Bronchial epithelial cell (primary cell): ENCODE data around the gene SLC39A11. TPM values are rescaled to one million over a fixed set of nuclear protein-coding genes. Genes with fewer than 3 reads are reported as not detected.

Experiments used
- DNase-seq: peaks from one replicate; pipeline ENCODE4 v3.0.0-alpha.2; 2010; ENCODE audit warnings: low read depth
- FAIRE-seq: peaks from 2 replicates; lab custom pipeline; 2011; peaks lifted over from hg19 to GRCh38; lab: Jason Lieb, UNC
- H3K27me3 ChIP-seq: 2 replicates; pipeline ENCODE4 v1.5.1; 2011; ENCODE audit warnings: low read length; ENCODE audit not compliant: control insufficient read depth, insufficient read depth
- H3K36me3 ChIP-seq: 2 replicates; pipeline ENCODE4 v1.5.1; 2011; ENCODE audit warnings: low read length; ENCODE audit not compliant: control insufficient read depth, insufficient read depth
- H3K4me3 ChIP-seq: 2 replicates; pipeline ENCODE4 v1.5.1; 2011; ENCODE audit warnings: mild to moderate bottlenecking, low read depth, low read length, control low read depth
- total RNA-seq: library from RNA; depleted of rRNA; stranded (reverse); fragments of >200 nt; gene quantifications from 2 replicates; pipeline ENCODE4 v1.2.1, GENCODE V29; 2014
- TF ChIP-seq, protein P1 (sequence below): IDR thresholded peaks from 2 replicates; pipeline ENCODE4 v1.5.1; 2011; ENCODE audit warnings: mild to moderate bottlenecking, moderate library complexity, low read length, control low read depth, inconsistent platforms; ENCODE audit not compliant: insufficient read depth, severe bottlenecking

The SLC39A11 gene
- total RNA-seq, 1 donor from 2014 or later, result 23.4 TPM

DNA sequence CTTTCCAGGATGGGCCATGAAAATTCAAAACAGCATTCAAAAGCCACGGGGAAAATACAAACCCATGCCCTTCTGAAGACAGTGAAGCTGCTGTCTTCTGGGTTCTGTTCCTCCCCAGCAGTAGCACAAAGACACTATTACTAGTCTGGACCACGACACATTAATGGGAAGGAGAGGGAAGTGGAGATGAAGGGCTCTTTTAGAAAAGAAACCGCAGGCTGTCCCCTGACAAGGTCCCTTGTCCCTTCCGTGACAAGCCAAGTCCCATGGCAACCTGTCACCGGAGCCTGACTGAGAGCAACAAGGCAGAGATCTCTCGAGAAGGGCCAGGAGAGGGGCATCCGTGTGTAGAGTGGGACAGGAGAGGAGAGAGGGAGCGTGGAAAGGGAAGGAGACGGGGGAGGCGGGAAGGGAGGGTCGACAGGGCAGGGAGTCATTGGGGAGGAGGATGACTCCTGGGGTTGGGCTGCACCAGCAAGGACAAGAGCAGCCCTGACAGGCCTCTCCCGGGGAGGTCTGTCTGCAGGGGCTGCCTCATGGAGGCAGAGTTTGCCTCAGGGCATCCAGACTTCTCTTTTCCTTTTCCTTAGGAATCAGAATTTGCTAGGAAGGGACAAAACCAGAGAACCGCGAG lies 436.2 kb downstream of the SLC39A11 start:
- no peaks in the 10 kb centered on the region for H3K27me3 ChIP-seq
- DNase-seq (no peak), FAIRE-seq (no peak)
- no peak overlapping the region for H3K4me3 ChIP-seq
- H3K36me3 ChIP-seq, result no peaks in the 10 kb centered on the region
- TF ChIP-seq, protein P1, sequence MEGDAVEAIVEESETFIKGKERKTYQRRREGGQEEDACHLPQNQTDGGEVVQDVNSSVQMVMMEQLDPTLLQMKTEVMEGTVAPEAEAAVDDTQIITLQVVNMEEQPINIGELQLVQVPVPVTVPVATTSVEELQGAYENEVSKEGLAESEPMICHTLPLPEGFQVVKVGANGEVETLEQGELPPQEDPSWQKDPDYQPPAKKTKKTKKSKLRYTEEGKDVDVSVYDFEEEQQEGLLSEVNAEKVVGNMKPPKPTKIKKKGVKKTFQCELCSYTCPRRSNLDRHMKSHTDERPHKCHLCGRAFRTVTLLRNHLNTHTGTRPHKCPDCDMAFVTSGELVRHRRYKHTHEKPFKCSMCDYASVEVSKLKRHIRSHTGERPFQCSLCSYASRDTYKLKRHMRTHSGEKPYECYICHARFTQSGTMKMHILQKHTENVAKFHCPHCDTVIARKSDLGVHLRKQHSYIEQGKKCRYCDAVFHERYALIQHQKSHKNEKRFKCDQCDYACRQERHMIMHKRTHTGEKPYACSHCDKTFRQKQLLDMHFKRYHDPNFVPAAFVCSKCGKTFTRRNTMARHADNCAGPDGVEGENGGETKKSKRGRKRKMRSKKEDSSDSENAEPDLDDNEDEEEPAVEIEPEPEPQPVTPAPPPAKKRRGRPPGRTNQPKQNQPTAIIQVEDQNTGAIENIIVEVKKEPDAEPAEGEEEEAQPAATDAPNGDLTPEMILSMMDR, result no peak

DNA sequence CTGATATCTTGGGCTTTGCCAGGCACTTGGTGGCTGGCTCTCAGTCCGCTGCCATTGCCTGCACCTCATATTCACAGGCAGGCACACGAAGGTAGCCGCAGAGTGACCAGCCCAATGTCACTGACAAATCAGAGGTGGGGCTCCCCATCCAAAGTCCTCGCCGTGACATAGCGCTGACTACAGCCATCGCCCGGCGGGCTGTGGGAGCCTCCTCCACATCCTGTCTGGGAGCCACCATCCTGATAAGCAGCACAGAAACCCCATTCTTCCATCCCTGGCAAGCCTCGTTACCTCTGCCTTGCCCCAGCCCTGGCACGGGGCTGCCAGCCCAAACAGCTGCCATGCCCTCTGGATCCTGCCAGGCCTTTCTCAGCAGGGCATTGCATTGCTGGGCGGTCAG lies 437.8 kb downstream of the SLC39A11 start:
- H3K27me3 ChIP-seq, result no peaks in the 10 kb centered on the region
- FAIRE-seq, result no peak
- DNase-seq, result no peak

DNA sequence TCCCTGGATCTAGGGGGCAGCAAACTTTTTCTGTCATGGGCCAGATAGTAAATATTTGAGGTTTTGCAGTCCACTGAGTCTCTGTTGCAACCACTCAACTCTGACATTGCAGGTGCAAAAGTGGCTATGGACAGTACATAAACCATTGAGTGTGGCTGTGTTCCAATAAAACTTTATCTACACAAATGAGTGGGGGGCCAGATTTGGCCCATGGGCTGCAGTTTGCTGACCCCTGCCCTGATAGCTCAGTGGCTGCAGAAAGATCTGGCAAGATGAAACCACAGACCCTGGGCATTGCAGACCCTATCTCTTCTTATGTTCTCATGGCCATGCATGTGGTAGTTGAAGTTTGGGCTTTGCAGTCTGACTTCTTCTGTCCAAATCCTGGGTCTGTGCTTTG lies 440.5 kb downstream of the SLC39A11 start:
- H3K36me3 ChIP-seq, result no peaks in the 10 kb centered on the region
- no peak for FAIRE-seq
- no peaks in the 10 kb centered on the region for H3K27me3 ChIP-seq
- H3K4me3 ChIP-seq, result no peak overlapping the region
- DNase-seq, result no peak
- TF ChIP-seq, protein P1, result no peak

More for the DNA sequence above, 437.8 kb downstream of the SLC39A11 start:
- TF ChIP-seq, protein P1, result no peak
- H3K36me3 ChIP-seq, result no peaks in the 10 kb centered on the region
- no peak overlapping the region for H3K4me3 ChIP-seq

DNA sequence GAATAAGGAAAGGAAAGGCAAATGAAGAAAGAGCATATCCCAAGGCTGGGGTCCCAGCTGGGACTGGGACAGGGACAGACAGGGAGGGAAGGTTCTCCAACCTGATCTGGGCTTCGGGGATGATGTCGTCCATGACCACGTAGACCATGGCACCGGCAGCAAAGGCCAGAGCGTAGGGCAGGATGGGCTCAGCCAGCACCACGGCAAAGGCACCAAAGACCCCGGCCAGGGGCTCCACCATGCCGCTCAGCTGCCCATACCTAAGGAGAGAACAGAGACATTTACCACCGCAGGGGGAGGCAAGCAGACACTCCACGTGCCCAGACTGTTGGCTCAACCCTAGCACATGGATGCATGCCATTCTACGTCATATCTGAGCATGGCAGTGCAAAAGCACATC lies 443.8 kb downstream of the SLC39A11 start:
- no peak for FAIRE-seq
- H3K36me3 ChIP-seq, result no peaks in the 10 kb centered on the region
- DNase-seq, result no peak

DNA sequence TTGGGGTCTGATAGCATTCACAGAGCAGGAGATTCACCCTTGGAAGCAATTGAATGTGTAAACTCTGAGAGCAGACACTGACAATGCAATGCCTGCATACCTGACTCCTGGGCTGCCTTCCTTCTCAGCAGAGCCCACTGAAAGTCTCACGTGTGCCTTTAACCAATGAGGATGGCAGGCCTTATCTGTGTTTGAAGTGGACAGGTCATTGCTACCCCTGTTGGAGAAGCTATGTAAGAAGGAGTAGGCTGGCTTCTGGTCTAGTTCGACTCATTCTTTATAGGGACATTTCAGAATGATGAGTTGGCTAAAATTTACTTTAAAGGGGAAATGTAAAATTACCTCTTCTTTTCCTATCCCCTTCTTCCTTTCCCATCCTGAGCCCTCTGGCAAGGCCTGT lies 446.3 kb downstream of the SLC39A11 start:
- DNase-seq, result no peak
- TF ChIP-seq, protein P1, result no peak
- Histone ChIP-seq H3K27me3 (no peaks in the 10 kb centered on the region), H3K4me3 (no peak overlapping the region), H3K36me3 (no peaks in the 10 kb centered on the region)
- FAIRE-seq, result no peak

More for the DNA sequence above, 443.8 kb downstream of the SLC39A11 start:
- Histone ChIP-seq H3K27me3 (no peaks in the 10 kb centered on the region), H3K4me3 (no peak overlapping the region)
- TF ChIP-seq, protein P1, result no peak

DNA sequence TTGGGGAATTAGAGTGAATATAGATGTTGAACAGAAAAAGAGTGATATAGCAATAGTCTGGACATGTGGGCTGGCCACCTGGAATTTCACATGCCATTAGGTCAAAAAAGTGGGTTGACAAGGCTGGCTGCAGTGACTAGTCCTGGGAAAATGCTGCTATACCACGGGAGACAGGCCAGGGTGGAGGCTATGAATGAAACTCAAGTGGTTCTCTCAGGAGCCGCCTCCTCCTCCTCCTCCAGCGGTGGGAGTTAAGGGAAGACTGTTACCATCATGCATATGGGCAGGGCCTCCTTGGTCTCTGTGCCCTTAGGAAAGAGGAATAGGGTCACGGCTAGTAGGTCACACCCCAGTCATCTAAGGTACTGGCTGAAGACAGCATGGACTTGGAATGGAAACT lies 448.0 kb downstream of the SLC39A11 start:
- no peak overlapping the region for H3K4me3 ChIP-seq
- no peak for FAIRE-seq
- H3K36me3 ChIP-seq, result no peaks in the 10 kb centered on the region
- TF ChIP-seq, protein P1, result no peak
- no peaks in the 10 kb centered on the region for H3K27me3 ChIP-seq
- DNase-seq, result no peak
